DMS79 (cell line): ENCODE data around the gene GBF1.

Experiments used
- DNase-seq: peaks from one replicate; lab custom pipeline; 2025; lab: John Stamatoyannopoulos, UW

Gene GBF1

DNA sequence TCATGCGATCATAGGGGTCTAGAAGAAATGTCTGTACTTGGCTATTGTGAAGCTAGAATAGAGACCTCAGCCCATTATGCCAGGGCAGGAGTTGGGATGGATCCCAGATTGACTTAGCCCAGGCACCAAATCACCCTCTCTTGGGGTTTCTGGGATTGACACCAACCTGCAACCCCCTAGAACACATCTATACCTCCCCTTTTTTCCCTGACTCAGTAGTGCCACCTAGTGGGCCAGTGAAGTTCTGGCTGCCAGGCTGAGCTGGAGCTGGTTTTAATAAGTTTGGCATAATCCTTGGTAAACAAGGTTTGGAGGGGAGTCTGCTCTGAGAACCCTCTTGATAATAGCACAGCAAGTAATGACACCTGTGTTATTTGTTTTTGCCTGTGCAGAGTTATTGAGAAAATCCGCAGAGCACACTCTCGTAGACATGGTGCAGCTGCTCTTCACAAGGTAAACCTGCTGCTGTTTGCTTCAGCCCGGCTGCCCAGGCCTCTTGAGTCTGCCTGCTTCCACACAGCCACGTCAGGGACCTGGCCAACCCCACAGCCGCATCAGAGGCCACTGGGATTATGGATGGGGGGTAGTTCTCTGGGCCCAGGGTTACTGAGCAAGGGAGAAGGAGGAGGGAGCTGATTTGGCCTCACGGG, 106.9 kb downstream of the GBF1 start:
- peak; percentile 26 for DNase-seq

- no peak for DNase-seq
Measured at GRCh38 chr10:102354451-102354850, 109.1 kb downstream of the GBF1 start.

GRCh38 chr10:102358712-102359382, 113.5 kb downstream of the GBF1 start:
- DNase-seq = no peak

GRCh38 chr10:102367441-102367840, 122.1 kb downstream of the GBF1 start:
- DNase-seq = no peak

DNA sequence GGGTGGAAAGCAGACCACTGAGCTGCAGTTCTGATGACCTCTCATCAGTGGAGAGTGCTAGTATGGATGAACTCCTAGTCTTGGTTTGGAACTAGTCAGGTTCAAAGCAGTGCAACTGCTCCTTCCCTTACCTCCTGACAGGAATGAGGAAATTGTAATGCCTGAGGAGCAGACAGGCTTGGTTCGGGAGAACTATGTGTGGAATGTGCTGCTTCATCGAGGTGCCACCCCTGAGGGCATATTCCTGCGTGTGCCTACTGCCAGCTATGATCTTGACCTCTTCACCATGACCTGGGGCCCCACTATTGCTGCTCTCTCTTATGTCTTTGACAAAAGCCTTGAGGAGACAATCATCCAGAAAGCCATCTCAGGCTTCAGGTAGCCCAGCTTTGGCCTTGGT, 122.7 kb downstream of the GBF1 start:
- DNase-seq = no peak

- no peak for DNase-seq
Measured at GRCh38 chr10:102371295-102371694, 126.0 kb downstream of the GBF1 start.

DNA sequence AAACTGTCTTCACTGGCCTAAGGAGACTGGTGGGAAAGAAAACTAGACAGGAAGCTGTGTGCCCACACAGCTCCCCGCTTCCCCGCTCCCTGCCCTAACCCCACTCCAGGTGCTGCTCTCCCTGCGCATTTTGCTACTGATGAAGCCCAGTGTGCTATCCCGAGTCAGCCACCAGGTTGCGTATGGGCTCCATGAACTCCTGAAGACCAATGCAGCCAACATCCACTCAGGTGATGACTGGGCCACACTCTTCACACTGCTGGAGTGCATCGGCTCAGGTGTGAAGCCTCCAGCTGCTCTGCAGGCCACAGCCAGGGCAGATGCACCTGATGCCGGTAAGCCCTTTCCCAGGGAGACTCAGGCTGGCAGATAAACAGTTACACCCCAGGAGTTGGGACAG, 129.9 kb downstream of the GBF1 start:
- no peak for DNase-seq

DNA sequence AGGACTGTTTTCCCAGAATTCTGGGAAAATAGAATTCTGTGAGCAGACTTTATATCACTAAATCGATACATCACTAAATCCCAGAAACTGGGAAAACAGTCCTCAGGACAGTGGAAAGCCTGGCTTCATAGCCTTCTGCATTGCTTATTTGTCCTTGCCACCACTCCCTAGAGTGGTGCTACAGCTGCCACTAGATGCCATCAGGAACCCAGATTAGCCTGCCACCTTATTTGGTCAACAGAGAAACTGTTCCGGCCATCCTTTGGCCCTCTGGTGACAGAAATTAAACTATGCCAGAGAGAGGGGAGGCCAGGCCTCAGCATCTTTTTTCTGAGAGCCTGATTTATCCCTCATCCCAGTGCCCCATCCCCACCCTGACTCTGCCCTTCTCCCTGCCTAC, 130.5 kb downstream of the GBF1 start:
- DNase-seq = no peak

GRCh38 chr10:102376901-102377300, 131.6 kb downstream of the GBF1 start:
- DNase-seq = no peak

DNA sequence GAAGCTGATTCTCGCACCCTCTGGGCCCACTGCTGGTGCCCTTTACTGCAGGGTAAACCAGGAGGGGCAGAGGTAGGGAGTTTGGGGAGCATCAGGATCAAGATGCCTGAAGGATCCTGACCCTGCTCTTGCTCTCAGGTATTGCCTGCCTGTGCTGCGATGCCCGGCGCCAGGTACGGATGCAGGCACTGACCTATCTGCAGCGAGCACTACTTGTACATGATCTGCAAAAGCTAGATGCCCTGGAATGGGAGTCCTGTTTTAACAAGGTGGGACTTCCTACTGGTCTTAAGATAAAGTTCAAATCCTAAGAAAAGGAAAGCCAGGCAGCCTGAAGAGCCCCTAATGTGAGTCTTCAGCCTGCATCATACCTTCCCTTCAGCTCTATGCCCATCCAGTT, 134.1 kb downstream of the GBF1 start:
- DNase-seq = no peak

- DNase-seq = no peak
Measured at GRCh38 chr10:102381983-102382382, 136.7 kb downstream of the GBF1 start.

- no peak for DNase-seq
Measured at GRCh38 chr10:102382871-102383270, 137.5 kb downstream of the GBF1 start.

DNA sequence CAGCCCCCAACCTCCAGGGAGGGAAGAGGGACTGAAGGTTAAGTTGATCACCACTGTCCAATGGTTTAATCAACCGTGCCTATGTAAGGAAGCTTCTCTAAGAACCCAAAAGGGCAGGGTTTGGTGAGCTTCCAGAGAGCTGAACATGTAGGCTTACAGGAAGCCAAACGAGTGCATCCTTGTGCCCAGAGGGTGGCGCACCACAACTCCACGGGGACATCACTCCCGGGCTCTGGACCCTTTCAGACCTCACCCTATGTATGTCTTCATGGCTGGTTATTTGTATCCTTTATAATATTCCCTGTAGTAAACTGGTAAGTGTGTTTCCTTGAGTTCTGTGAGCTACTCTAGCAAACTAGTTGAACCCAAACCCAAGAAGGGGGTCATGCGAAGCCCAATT, 138.7 kb downstream of the GBF1 start:
- DNase-seq = no peak

GRCh38 chr10:102384606-102385429, 139.5 kb downstream of the GBF1 start:
- DNase-seq = no peak

DNA sequence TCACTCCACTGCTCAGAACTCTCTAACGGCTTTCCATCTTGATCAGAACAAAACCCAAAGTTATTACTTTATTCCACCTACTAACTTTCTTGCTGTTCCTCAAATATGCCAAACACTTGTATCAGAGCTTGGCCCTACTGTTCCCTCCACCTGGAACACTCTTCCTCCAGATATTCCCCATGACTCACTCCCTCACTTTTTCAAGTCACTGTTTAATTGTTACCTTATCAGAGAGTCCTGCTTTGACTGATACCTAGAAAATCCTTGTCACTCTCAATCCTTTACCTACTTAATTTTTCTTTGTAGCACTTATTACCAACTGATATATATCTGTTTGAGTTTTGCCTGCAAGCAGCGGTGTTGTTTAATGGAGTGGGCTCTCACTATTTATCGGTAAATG, 144.6 kb downstream of the GBF1 start:
- no peak for DNase-seq

GRCh38 chr10:102392306-102392705, 147.0 kb downstream of the GBF1 start:
- no peak for DNase-seq

GRCh38 chr10:102393411-102394078, 148.2 kb downstream of the GBF1 start:
- no peak for DNase-seq

- no peak for DNase-seq
Measured at GRCh38 chr10:102394079-102394800, 148.9 kb downstream of the GBF1 start.

DNA sequence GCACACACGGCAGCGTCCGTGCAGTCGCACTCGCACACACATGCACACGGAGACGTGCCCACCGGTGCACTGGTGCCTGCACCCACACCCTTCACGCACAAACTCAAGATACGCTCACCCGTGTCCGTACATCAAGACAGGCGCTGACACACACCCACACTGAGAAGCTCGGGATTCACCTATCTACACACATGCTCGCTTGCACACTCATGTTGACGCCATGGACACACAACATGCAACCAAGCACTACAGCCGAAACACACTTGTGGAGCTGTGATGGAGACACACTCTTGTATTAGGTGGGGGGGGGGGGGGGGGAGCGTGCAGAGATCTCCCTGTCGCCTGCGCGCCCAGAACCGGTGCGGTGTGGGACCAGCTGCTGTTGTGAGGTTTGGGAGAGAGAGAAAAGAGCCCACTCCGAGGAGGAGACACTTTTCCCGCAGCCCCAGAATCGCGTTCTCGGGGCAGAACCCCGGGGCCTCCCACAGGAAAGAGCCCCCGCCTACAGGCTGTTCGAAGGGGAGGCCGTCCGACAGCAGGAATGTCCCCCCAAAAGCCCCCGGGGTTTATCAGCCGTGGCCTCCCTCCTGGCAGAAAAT, 149.6 kb downstream of the GBF1 start:
- no peak for DNase-seq

- peak; percentile 4 for DNase-seq
Measured at GRCh38 chr10:102395400-102396316, 150.3 kb downstream of the GBF1 start, which contains the start of gene NFKB2. TSS of gene NFKB2 (plus strand) at chr10:102395705. CDS start at chr10:102395960, 255 bp downstream.
